Activated T-helper 1 cell treated with anti-CD3 and anti-CD28 coated beads, Interleukin-12 subunit alpha, Interleukin-12 subunit beta, Interleukin-2, Interleukin-4 antibody, amounts not matched to agents 30 ng/mL and 10 ng/mL and 1 ng/mL, durations not matched to agents 14 hours and 24 hours and 36 hours (primary cell): ENCODE results near the gene KCNG2. TPM values are rescaled to one million over a fixed set of nuclear protein-coding genes. Genes with fewer than 3 reads are reported as not detected.
"Not testable (repeated sequence)": the region's sequence is repeated elsewhere in the genome, so short reads cannot be mapped to it uniquely, and the experiment has no call there.

Experiments used
- DNase-seq: peaks from one replicate; pipeline ENCODE4 v3.0.0; 2021; ENCODE audit warnings: low spot score
- H3K27ac Mint-ChIP-seq: one replicate; pipeline ENCODE4 v1.8.0; 2021; ENCODE audit warnings: mild to moderate bottlenecking, mixed read lengths
- H3K27me3 Mint-ChIP-seq: one replicate; pipeline ENCODE4 v1.8.0; 2022; ENCODE audit warnings: mild to moderate bottlenecking, moderate library complexity, mixed read lengths; ENCODE audit not compliant: insufficient read depth
- H3K36me3 Mint-ChIP-seq: one replicate; pipeline ENCODE4 v1.8.0; 2021; ENCODE audit warnings: low read depth, mixed read lengths
- H3K4me1 Mint-ChIP-seq: one replicate; pipeline ENCODE4 v1.8.0; 2021; ENCODE audit warnings: low read depth, mixed read lengths
- H3K4me3 Mint-ChIP-seq: one replicate; pipeline ENCODE4 v1.8.0; 2021; ENCODE audit warnings: mild to moderate bottlenecking, moderate library complexity, mixed read lengths
- H3K9me3 Mint-ChIP-seq: one replicate; pipeline ENCODE4 v1.8.0; 2021; ENCODE audit warnings: mixed read lengths
- intact Hi-C: fragments of 100-400 bp; cut with micrococcal nuclease; formaldehyde crosslinking; loops from one replicate; pipeline ENCODE4 v1.15.1; 2024
- total RNA-seq: library from RNA; stranded (reverse); gene quantifications from 2 replicates; pipeline ENCODE4 v1.2.3, GENCODE V29; 2022

The KCNG2 gene
- total RNA-seq, 1 donor from 2014 or later = not detected

DNA sequence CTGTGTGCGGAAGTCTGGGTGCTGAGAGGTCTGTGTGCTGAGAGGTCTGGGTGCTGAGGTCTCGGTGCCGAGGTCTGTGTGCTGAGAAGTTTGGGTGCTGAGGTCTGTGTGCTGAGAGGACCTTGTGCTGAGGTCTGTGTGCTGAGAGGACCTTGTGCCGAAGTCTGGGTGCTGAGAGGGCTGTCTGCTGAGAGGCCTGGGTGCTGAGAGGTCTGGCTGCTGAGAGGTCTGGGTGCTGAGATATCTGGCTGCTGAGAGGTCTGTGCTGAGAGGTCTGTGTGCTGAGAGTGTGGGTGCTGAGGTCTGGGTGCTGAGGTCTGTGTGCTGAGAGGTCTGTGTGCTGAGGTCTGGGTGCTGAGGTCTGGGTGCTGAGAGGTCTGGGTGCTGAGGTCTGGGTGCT is 67.2 kb downstream of the KCNG2 start:
- H3K4me1 Mint-ChIP-seq, DNase-seq, H3K4me3 Mint-ChIP-seq, H3K9me3 Mint-ChIP-seq, H3K36me3 Mint-ChIP-seq, H3K27me3 Mint-ChIP-seq, H3K27ac Mint-ChIP-seq, intact Hi-C loops: not testable (repeated sequence)

DNA sequence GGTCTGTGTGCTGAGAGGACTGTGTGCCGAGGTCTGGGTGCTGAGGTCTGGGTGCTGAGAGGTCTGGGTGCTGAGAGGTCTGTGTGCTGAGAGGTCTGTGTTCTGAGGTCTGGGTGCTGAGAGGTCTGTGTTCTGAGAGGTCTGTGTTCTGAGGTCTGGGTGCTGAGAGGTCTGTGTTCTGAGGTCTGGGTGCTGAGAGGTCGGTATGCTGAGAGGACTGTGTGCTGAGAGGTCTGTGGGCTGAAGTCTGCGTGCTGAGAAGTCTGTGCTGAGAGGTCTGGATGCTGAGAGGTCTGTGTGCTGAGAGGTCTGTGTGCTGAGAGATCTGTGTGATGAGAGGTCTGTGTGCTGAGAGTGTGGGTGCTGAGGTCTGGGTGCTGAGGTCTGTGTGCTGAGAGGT is 68.2 kb downstream of the KCNG2 start:
- H3K27ac Mint-ChIP-seq, H3K27me3 Mint-ChIP-seq, H3K36me3 Mint-ChIP-seq, H3K9me3 Mint-ChIP-seq, H3K4me3 Mint-ChIP-seq, H3K4me1 Mint-ChIP-seq, intact Hi-C loops, DNase-seq: not testable (repeated sequence)

DNA sequence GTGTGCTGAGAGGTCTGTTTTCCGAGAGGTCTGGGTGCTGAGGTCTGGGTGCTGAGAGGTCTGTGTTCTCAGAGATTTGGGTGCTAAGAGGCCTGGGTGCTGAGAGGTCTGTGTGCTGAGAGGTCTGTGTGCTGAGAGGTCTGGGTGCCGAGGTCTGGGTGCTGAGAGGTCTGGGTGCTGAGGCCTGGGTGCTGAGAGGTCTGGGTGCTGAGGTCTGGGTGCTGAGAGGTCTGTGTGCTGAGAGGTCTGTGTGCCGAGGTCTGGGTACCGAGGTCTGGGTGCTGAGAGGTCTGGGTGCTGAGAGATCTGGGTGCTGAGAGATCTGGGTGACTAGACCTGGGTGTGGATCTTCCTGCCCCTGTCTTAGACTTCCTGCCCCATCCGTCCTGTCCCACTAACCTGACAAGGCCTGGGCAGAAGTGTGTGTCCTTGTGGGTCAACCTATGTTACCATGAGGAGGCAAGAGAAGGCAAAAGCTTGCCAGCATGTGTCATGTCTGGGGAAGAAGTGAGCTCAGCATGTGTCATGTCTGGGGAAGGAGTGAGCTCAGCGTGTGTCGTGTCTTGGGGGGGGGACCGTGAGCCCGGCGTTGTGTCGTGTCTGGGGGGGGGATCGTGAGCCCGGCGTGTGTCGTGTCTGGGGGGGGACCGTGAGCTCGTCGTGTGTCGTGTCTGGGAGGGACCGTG is 69.3 kb downstream of the KCNG2 start:
- intact Hi-C loops = no loop called here
- DNase-seq = no peak
- Mint-ChIP-seq H3K27me3 (peaks cover under 1% of the 10 kb centered on the region), H3K36me3 (no peaks in the 10 kb centered on the region), H3K4me1 (no peaks in the 10 kb centered on the region), H3K9me3 (peaks cover 3% of the 10 kb centered on the region), H3K4me3 (no peak overlapping the region), H3K27ac (no peak overlapping the region)

DNA sequence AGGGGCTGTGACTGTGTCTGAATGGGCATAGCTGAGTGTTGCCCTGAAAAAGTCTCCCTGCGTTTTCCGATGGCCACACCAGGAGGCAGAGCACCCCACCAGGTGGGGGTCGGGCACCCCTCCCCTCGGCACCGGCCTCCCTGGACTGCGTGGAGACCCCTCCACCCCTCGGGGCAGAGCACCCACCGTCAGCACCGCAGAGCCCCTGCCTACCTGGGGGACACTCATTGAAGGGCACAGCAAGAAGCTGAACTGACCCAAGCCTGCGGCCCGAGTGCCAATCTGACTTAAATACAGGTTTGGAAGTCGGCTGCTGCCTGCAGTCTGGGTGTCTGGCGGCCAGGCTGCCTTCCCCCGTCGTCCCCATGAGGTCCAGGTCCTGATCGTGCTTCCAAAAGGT is 69.9 kb downstream of the KCNG2 start:
- DNase-seq = no peak

DNA sequence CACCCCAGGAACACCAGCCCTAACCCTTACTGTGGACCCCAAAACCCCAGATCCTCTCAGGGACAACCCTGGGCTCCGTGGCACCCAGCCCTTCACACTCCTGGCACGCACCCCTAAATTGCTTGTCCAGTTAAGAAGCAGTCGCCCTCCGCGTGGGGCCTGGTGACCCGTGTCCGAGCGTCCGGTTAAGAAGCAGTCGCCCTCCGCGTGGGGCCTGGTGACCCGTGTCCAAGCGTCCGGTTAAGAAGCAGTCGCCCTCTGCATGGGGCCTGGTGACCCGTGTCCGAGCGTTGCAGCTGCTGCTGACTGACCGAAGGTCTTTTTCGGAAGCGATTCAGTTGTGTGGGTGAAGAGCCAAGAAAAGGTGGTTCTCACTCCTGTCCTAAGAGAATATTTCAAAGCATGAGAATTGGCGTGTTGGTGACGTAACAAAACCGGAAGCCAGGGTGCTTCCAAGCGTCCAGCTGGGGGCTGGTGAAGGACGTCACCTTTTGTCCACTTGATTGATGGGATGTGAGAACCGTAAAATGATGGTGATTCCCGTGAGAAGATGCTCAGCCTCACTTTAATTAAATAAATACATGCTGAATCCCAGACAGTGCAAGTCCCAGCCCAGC is 70.5 kb downstream of the KCNG2 start:
- no peak for DNase-seq
- H3K36me3 Mint-ChIP-seq = no peaks in the 10 kb centered on the region
- H3K27me3 Mint-ChIP-seq = no peaks in the 10 kb centered on the region
- no peaks in the 10 kb centered on the region for H3K4me1 Mint-ChIP-seq
- no peak overlapping the region for H3K4me3 Mint-ChIP-seq
- intact Hi-C loops = no loop called here
- no peak overlapping the region for H3K27ac Mint-ChIP-seq
- no peaks in the 10 kb centered on the region for H3K9me3 Mint-ChIP-seq

More for the DNA sequence above, 69.9 kb downstream of the KCNG2 start:
- intact Hi-C loops = no loop called here
- no peak overlapping the region for H3K4me3 Mint-ChIP-seq
- no peaks in the 10 kb centered on the region for H3K4me1 Mint-ChIP-seq
- no peak overlapping the region for H3K27ac Mint-ChIP-seq
- H3K27me3 Mint-ChIP-seq = no peaks in the 10 kb centered on the region
- no peaks in the 10 kb centered on the region for H3K9me3 Mint-ChIP-seq
- no peaks in the 10 kb centered on the region for H3K36me3 Mint-ChIP-seq

DNA sequence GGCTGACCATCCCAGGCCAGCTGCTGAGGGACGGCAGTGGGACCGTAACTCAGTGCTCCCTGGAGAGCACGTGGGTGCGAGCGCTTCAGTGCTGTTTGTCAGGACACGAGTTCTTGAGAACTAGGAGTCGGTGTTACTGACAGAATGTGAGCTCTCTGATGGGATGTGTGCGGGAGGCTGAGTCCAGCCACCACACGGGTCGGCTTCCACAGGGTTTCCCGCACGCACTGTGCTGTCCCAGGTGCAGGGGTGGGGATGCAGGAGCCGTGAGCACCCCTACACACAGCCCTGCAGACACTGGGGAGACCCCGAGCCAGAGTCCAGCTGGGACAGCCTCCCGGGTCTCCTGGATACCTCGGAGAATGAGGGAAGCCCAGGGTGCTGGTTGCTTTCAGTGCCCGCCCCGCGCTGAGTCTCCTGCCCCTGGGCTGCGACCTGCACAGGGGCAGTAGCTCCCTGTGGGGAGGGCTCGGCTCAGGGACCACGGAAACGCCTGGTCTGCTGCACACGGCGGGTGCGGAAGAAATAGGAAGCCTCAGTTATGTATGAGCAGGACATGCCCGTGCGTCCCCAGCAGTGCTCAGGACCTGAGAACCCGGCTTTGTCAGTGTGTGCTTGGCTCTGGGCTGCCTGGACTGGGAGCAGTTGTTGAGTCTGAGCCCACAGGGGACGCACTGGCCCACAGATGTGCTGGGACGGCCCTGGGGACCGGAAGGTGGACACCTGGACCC is 71.2 kb downstream of the KCNG2 start:
- DNase-seq = no peak
- no peaks in the 10 kb centered on the region for H3K4me1 Mint-ChIP-seq
- intact Hi-C loops = no loop called here
- no peak overlapping the region for H3K4me3 Mint-ChIP-seq
- no peaks in the 10 kb centered on the region for H3K27me3 Mint-ChIP-seq
- H3K9me3 Mint-ChIP-seq = no peaks in the 10 kb centered on the region
- H3K36me3 Mint-ChIP-seq = no peaks in the 10 kb centered on the region
- no peak overlapping the region for H3K27ac Mint-ChIP-seq

DNA sequence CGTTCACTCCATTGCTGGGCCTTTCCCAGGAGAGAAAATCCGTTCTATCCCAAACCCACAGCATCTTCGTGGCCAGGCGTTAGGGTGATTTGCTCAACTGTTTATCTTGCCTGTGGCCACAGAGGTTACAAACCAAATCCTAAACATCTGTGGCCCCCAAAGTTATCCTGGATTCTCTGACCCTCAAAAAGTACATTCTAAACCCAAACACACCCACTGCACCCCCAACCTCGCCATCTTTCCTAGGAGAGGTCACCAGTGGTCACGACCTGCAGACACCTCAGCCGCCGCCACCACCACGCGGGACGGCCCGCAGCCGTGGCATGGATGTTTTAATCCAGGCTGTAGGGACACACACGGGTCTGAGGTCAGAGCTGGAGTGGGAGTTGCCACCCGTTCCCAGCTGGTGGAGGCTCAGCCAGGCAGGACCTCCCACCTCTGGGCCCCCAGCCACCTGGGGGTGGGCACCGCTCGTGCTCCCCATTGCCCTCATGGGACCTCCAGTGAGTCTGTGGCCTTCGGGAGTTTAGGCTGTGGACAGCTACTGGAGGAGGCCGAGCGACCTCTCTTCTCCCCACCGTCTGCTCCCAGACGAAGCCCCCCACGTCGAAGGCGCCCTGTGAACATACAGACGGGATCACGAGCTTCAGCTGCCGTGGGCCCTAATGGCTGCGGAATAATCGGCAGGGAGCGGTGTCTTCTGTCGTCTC is 72.0 kb downstream of the KCNG2 start:
- H3K27me3 Mint-ChIP-seq = no peaks in the 10 kb centered on the region
- intact Hi-C loops = no loop called here
- H3K27ac Mint-ChIP-seq = no peak overlapping the region
- H3K36me3 Mint-ChIP-seq = no peaks in the 10 kb centered on the region
- no peak overlapping the region for H3K4me3 Mint-ChIP-seq
- no peak for DNase-seq
- H3K4me1 Mint-ChIP-seq = no peaks in the 10 kb centered on the region
- H3K9me3 Mint-ChIP-seq = no peaks in the 10 kb centered on the region

DNA sequence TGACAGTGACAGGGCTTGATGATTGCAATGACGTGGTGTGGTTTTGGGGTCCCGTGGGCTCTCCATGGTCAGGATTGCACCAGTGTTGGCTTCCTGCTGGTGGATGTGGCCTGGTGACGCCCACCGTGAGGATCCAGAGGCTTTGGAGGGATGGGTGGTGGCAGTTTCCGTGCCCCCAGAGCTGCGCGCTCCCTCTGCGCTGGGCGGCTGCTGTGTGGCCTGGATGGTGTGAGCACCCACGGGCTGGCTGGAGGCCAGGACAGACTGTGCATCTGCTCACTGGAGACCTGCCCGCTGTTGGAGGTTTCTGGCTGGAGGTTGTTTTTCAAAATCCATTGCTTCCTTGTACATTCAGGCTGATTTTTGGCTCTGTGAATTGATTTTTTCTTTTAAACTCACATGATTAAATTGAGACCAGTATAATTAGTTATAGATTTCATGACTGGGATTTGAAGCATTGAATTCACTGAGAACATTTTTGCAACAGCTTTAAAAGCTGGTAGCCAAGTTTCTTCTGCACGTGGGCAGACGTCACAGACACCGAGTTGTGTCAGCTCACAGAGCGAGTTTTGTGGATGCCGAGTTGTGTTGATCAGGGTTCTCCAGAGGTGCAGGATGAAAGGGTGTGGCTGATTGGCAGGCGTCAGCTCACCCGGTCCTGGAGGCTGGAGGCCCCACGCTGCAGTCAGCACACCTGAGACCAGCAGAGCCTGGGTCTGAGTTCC is 72.7 kb downstream of the KCNG2 start:
- H3K9me3 Mint-ChIP-seq = no peaks in the 10 kb centered on the region
- H3K27ac Mint-ChIP-seq = no peak overlapping the region
- no peaks in the 10 kb centered on the region for H3K4me1 Mint-ChIP-seq
- DNase-seq = no peak
- H3K4me3 Mint-ChIP-seq = no peak overlapping the region
- intact Hi-C loops = no loop called here
- H3K36me3 Mint-ChIP-seq = no peaks in the 10 kb centered on the region
- no peaks in the 10 kb centered on the region for H3K27me3 Mint-ChIP-seq

DNA sequence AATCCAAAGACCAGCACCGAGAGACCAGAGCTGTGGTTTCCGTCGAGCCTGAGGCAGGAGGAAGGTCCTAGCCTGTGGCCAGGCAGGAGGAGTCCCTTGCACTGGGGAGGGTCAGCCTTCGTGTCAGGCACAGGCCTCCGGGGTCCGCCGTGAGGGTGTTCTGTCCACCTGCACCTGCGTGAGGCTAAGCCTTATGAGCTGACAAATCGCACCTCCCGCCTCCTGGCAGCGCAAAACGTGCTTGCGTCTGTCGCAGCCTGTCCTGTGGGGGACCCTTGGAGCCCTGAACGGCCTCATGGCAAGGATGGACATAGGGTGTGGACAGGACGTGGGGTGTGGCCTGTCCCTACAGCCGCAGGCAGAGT is 73.3 kb downstream of the KCNG2 start:
- no peaks in the 10 kb centered on the region for H3K9me3 Mint-ChIP-seq
- no peak for DNase-seq
- intact Hi-C loops = no loop called here
- H3K4me3 Mint-ChIP-seq = no peak overlapping the region
- no peak overlapping the region for H3K27ac Mint-ChIP-seq
- H3K4me1 Mint-ChIP-seq = no peaks in the 10 kb centered on the region
- H3K36me3 Mint-ChIP-seq = no peaks in the 10 kb centered on the region
- no peaks in the 10 kb centered on the region for H3K27me3 Mint-ChIP-seq

DNA sequence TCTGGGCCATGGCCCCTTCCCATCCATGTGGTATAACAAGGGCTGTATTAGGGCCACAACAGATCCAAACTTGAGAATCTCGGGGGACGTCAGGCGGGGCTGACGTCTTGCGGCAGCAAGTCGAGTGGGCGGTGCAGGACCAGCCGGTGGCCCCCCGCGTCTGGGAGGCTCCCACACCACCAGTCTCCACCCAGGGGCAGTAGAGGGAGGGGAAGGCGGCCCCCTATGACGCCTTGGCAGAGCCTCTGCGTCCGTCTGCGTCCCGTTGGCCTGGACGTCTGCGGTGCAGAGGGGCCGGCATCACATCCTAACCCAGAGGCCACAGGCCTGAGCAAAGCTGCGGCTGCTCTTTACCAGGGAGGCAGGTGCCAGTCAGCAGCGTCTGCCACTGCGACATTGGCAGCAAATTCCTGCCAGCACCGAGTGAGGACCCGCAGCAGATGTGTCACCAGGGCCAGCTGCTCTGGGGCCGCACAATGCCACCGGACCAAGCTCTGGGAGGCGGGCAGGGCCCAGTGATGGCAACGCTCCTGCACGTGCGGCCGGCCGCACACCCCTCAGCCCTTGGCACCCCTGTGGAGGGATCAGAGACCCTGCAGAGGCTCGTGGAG is 73.8 kb downstream of the KCNG2 start:
- Mint-ChIP-seq H3K9me3 (no peaks in the 10 kb centered on the region), H3K4me1 (no peaks in the 10 kb centered on the region), H3K27ac (no peak overlapping the region), H3K27me3 (no peaks in the 10 kb centered on the region), H3K4me3 (no peak overlapping the region), H3K36me3 (no peaks in the 10 kb centered on the region)
- DNase-seq = no peak
- intact Hi-C loops = no loop called here

DNA sequence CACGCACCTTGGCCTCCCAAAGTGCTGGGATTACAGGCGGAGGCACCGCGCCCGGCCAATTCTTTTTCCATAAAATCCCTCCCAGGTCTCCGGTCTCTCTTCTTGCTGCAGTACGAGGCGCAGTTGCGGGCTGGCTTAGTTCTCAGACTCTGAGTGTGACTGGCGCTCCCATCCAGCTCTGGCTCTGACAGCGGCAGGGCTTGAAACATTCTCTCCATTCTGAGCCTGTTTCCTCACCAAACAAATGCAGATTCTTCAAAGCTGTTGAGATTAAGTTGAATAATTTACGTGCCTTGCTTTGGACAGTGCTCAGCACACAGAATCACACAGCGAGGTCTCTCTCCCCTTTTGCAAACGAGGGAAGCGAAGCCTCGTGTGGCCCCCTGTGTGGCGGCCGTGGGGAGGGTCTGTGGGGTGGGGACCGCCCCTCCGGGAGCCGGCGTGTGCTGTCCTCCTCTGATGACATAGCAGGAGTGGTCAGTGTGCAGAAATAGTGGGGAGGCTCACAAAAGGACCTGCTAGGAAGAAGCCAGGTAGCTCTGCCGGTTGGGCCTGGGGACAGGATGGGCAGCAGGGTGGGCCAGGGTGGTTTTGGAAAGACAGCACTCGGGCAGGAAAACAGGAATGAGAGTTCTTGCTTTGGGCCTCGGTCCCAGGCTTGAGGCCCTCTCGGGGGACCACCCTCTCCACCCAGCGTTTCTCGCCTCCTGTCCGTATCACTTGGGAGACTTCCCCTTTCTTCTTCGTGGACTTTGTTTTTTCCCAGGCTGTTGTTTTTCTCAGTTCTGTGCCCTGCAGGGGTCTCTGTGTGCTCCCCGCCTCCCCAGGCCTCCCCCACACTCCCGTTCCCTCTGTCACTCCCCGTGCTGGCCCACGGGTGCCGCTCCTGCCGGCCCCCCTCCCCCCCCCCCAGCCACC is 75.0 kb downstream of the KCNG2 start:
- no peak for DNase-seq
- Mint-ChIP-seq H3K9me3 (no peaks in the 10 kb centered on the region), H3K4me1 (no peaks in the 10 kb centered on the region), H3K36me3 (no peaks in the 10 kb centered on the region), H3K27me3 (no peaks in the 10 kb centered on the region), H3K4me3 (no peak overlapping the region), H3K27ac (no peak overlapping the region)
- intact Hi-C loops = no loop called here
